Gastroesophageal sphincter (tissue), 3 donors: Measurements from ENCODE around the gene EVL.

ENCODE experiments used
- EP300 ChIP-seq: sonication (generic); formaldehyde crosslinking; IDR thresholded peaks from one replicate; pipeline ENCODE4 v1.6.1; 2017; ENCODE audit warnings: antibody characterized with exemption, mild to moderate bottlenecking
- POLR2A ChIP-seq, 2 donors: fragments of 450-650 bp; IDR thresholded peaks; one replicate each; pipeline ENCODE4 v1.6.1; 2017; ENCODE audit warnings: antibody characterized with exemption in 2 of 2, mild to moderate bottlenecking in 2 of 2, moderate library complexity in 1 of 2
- POLR2AphosphoS5 ChIP-seq: sonication (generic); formaldehyde crosslinking; IDR thresholded peaks from one replicate; pipeline ENCODE4 v1.6.1; 2017; ENCODE audit warnings: antibody characterized with exemption
- TF ChIP-seq, protein P1 (sequence below), 4 experiments: fragments of 200-600 bp in 2 of 4; fragments of 450-650 bp in 2 of 4; sonication (generic) in 1 of 4; IDR thresholded peaks; one replicate each; pipeline ENCODE4 v1.5.1; 2017 to 2019; ENCODE audit warnings: antibody characterized with exemption in 4 of 4, mild to moderate bottlenecking in 2 of 4, moderate library complexity in 2 of 4

DNA sequence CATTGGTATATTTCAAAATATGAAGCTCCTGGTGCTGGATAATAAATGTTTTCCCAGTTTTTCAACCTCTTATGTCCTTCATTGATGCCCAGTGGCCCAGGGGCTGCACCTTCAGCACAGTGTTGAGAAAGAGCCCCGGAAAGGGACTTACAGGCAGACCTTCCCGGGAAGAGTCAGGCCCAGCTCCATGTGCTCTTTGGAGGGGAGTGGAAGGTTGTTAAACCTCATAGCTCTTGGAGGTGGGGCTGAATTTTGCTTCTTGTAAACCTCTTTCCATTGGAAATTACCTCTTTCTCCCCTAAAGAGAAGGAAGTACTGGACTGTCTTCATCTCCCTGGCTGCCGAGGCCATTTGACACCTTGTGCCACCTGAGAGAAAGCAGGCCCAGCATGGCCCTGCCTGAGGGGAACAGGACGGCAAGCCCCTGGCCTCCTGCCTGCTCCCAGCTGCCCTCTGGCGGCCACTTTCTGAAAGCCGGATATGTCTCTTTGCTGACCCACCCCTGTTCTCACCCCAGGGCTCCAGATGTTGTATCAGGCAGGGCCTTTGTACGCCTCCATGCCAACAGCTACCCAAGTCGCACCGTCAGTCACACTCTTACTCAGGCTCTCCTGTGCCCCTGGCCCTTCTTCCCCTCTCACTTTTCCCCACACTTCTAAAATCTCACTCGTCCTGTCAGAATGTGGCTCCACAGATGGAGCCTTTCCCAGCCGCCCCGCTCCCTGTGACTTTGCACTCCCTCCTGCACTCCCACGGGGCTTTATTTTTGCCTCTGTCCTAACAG lies 43.0 kb downstream of the EVL start:
- TF ChIP-seq, protein P1, sequence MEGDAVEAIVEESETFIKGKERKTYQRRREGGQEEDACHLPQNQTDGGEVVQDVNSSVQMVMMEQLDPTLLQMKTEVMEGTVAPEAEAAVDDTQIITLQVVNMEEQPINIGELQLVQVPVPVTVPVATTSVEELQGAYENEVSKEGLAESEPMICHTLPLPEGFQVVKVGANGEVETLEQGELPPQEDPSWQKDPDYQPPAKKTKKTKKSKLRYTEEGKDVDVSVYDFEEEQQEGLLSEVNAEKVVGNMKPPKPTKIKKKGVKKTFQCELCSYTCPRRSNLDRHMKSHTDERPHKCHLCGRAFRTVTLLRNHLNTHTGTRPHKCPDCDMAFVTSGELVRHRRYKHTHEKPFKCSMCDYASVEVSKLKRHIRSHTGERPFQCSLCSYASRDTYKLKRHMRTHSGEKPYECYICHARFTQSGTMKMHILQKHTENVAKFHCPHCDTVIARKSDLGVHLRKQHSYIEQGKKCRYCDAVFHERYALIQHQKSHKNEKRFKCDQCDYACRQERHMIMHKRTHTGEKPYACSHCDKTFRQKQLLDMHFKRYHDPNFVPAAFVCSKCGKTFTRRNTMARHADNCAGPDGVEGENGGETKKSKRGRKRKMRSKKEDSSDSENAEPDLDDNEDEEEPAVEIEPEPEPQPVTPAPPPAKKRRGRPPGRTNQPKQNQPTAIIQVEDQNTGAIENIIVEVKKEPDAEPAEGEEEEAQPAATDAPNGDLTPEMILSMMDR (IDR thresholded peaks at IDR 0.05), result peak in 3 of 4 experiments; percentile 85 to 93 (median 89)
- TF ChIP-seq POLR2AphosphoS5, result peak; percentile 9
- no peak for TF ChIP-seq POLR2A (IDR thresholded peaks at IDR 0.05)
- no peak for TF ChIP-seq EP300
